ENCODE data around the gene BCL2.

Gene BCL2

GRCh38 chr18:63128237-63128974 lies 191.2 kb downstream of the BCL2 start:
- no peak for TF ChIP-seq CTCF (IDR thresholded peaks at IDR 0.05; ENCODE audit: insufficient read depth, low read length, poor library complexity, severe bottlenecking)
- no peak overlapping the region for H3K4me3 ChIP-seq (replicated peaks; ENCODE audit: low read depth, low read length)
- H3K27me3 ChIP-seq (replicated peaks; ENCODE audit: control insufficient read depth, insufficient read depth, low read length), result no peaks in the 10 kb centered on the region
- DNase-seq (ENCODE audit: extremely low read depth, insufficient read length), result no peak
- H3K36me3 ChIP-seq (ENCODE audit: control insufficient read depth, insufficient read depth, low read length), result peaks cover 9% of the 10 kb centered on the region

- DNase-seq (ENCODE audit: extremely low read depth, insufficient read length), result no peak
- H3K36me3 ChIP-seq (ENCODE audit: control insufficient read depth, insufficient read depth, low read length), result peaks cover 8% of the 10 kb centered on the region
- H3K27me3 ChIP-seq (replicated peaks; ENCODE audit: control insufficient read depth, insufficient read depth, low read length), result no peaks in the 10 kb centered on the region
- no peak overlapping the region for H3K4me3 ChIP-seq (replicated peaks; ENCODE audit: low read depth, low read length)
- no peak for TF ChIP-seq CTCF (IDR thresholded peaks at IDR 0.05; ENCODE audit: insufficient read depth, low read length, poor library complexity, severe bottlenecking)
Measured at GRCh38 chr18:63126134-63127069, 193.2 kb downstream of the BCL2 start.

GRCh38 chr18:63120620-63121019 lies 198.9 kb downstream of the BCL2 start:
- TF ChIP-seq CTCF (IDR thresholded peaks at IDR 0.05; ENCODE audit: insufficient read depth, low read length, poor library complexity, severe bottlenecking), result no peak

GRCh38 chr18:63119647-63120046 lies 199.9 kb downstream of the BCL2 start:
- no peaks in the 10 kb centered on the region for H3K27me3 ChIP-seq (replicated peaks; ENCODE audit: control insufficient read depth, insufficient read depth, low read length)
- peak; percentile 80 for TF ChIP-seq CTCF (IDR thresholded peaks at IDR 0.05; ENCODE audit: insufficient read depth, low read length, poor library complexity, severe bottlenecking)
- no peak overlapping the region for H3K4me3 ChIP-seq (replicated peaks; ENCODE audit: low read depth, low read length)
- no peaks in the 10 kb centered on the region for H3K36me3 ChIP-seq (ENCODE audit: control insufficient read depth, insufficient read depth, low read length)
- no peak for DNase-seq (ENCODE audit: extremely low read depth, insufficient read length)

More at GRCh38 chr18:63120620-63121019, 198.9 kb downstream of the BCL2 start:
- Histone ChIP-seq H3K4me3 (replicated peaks; ENCODE audit: low read depth, low read length) (no peak overlapping the region), H3K36me3 (ENCODE audit: control insufficient read depth, insufficient read depth, low read length) (no peaks in the 10 kb centered on the region), H3K27me3 (replicated peaks; ENCODE audit: control insufficient read depth, insufficient read depth, low read length) (no peaks in the 10 kb centered on the region)
- DNase-seq (ENCODE audit: extremely low read depth, insufficient read length), result no peak

- DNase-seq (ENCODE audit: extremely low read depth, insufficient read length), result no peak
Measured at GRCh38 chr18:63113899-63114565, 205.5 kb downstream of the BCL2 start.

More at GRCh38 chr18:63113899-63114565, 205.5 kb downstream of the BCL2 start:
- H3K4me3 ChIP-seq (replicated peaks; ENCODE audit: low read depth, low read length), result no peak overlapping the region
- no peaks in the 10 kb centered on the region for H3K27me3 ChIP-seq (replicated peaks; ENCODE audit: control insufficient read depth, insufficient read depth, low read length)
- TF ChIP-seq CTCF (IDR thresholded peaks at IDR 0.05; ENCODE audit: insufficient read depth, low read length, poor library complexity, severe bottlenecking), result no peak
- H3K36me3 ChIP-seq (ENCODE audit: control insufficient read depth, insufficient read depth, low read length), result no peaks in the 10 kb centered on the region

All from GM06990 (cell line).